Bladder microvascular endothelial cell (primary cell): ENCODE data around the gene RAB29. TPM values are rescaled to one million over a fixed set of nuclear protein-coding genes. Genes with fewer than 3 reads are reported as not detected.

Source experiments
- total RNA-seq: library from RNA; depleted of rRNA; stranded (reverse); fragments of >200 nt; gene quantifications from 2 replicates; pipeline ENCODE4 v1.2.3, GENCODE V29; 2014

The RAB29 gene
- 17.2 and 27.7 TPM in 2 replicates for total RNA-seq

GRCh38 chr1:205775015-205775716, at the start of gene RAB29:
TSS of gene RAB29 (minus strand) at chr1:205775482. CDS start at chr1:205774956, 526 bp downstream.

GRCh38 chr1:205812878-205813754, 37.8 kb upstream of the RAB29 start, which contains the start of gene SLC41A1:
TSS of gene SLC41A1 (minus strand) at chr1:205813198. CDS start at chr1:205810441, 2,757 bp downstream.

GRCh38 chr1:205750138-205751035, 24.9 kb downstream of the RAB29 start, which contains the start of gene NUCKS1:
TSS of gene NUCKS1 (minus strand) at chr1:205750182. CDS start at chr1:205749973, 209 bp downstream.

Other genes starting within 250 kb of the RAB29 start
- 14.6 and 39.6 TPM in 2 replicates for gene ELK4, start 143.5 kb downstream of the RAB29 start, total RNA-seq
- gene SLC45A3, start 95.0 kb downstream of the RAB29 start, total RNA-seq, result 3.6 and 15.1 TPM in 2 replicates
- 89.7 and 103 TPM in 2 replicates for gene NUCKS1, start 25.3 kb downstream of the RAB29 start, total RNA-seq
- 5.2 and 26.4 TPM in 2 replicates for gene SLC41A1, start 37.7 kb upstream of the RAB29 start, total RNA-seq
- gene PM20D1, start 74.7 kb upstream of the RAB29 start, total RNA-seq, result 0.06 TPM in 1 of 2 replicates, not detected in the other
- gene SLC26A9, start 168.0 kb upstream of the RAB29 start, total RNA-seq, result under 0.01 and 0.06 TPM in 2 replicates
- gene RAB7B, start 227.9 kb upstream of the RAB29 start, total RNA-seq, result not detected in 2 replicates
- gene CTSE, start 248.4 kb upstream of the RAB29 start, total RNA-seq, result not detected in 2 replicates